Prostate gland (tissue), 2 donors: Measurements from ENCODE around the gene SOX15. TPM values are rescaled to one million over a fixed set of nuclear protein-coding genes. Genes with fewer than 3 reads are reported as not detected.

Experiments
- DNase-seq: peaks from one replicate; pipeline ENCODE4 v3.0.0-alpha.2; 2019; ENCODE audit warnings: low spot score
- H3K27ac ChIP-seq, 2 donors: fragments of 200-600 bp; sonication (generic); 2 replicates each; pipeline ENCODE4 v1.5.1; 2017 to 2019
- H3K27me3 ChIP-seq: fragments of 200-600 bp; sonication (generic); replicated peaks from 2 replicates; pipeline ENCODE4 v1.5.1; 2019; ENCODE audit not compliant: insufficient read depth
- H3K36me3 ChIP-seq, 2 donors: fragments of 200-600 bp; sonication (generic); 1 replicate in 1 of 2; 2 replicates in 1 of 2; pipeline versions ENCODE4 v1.5.1 to v1.8.1; 2017 to 2019
- H3K4me1 ChIP-seq: fragments of 200-600 bp; sonication (generic); replicated peaks from 2 replicates; pipeline ENCODE4 v1.5.1; 2019
- H3K4me3 ChIP-seq, 2 donors: fragments of 200-600 bp; sonication (generic); 2 replicates each; pipeline ENCODE4 v1.5.1; 2017 to 2019
- H3K9me3 ChIP-seq: fragments of 200-600 bp; sonication (generic); 2 replicates; pipeline ENCODE4 v1.5.1; 2017
- POLR2A ChIP-seq: fragments of 450-650 bp; IDR thresholded peaks from one replicate; pipeline ENCODE4 v1.6.1; 2016; ENCODE audit warnings: antibody characterized with exemption, mild to moderate bottlenecking
- POLR2AphosphoS5 ChIP-seq: sonication (generic); formaldehyde crosslinking; IDR thresholded peaks from one replicate; pipeline ENCODE4 v1.6.1; 2017; ENCODE audit warnings: antibody characterized with exemption
- WGBS: methylation state at CpG from one replicate; pipeline ENCODE4 v1.1.5; 2018; 5-methylcytosine and 5-hydroxymethylcytosine counted together
- intact Hi-C: fragments of 100-400 bp; cut with DNase I; formaldehyde crosslinking; loops from one replicate; pipeline ENCODE4 v1.14.2; 2022
- total RNA-seq, 2 donors: library from RNA; depleted of rRNA; stranded (reverse); fragments of >200 nt; gene quantifications; one replicate each; pipeline ENCODE4 v1.1.0, GENCODE V29; 2016
- TF ChIP-seq, protein P1 (sequence below), 4 experiments: fragments of 200-600 bp in 2 of 4; fragments of 450-650 bp in 2 of 4; sonication (generic) in 2 of 4; IDR thresholded peaks; 1 replicate in 3 of 4; 2 replicates in 1 of 4; pipeline ENCODE4 v1.5.1; 2016 to 2019; ENCODE audit warnings: antibody characterized with exemption in 4 of 4, mild to moderate bottlenecking in 2 of 4, moderate library complexity in 2 of 4

The SOX15 gene
- total RNA-seq, 2 donors from 2014 or later: 6.3 to 15.0 TPM

GRCh38 chr17:7631398-7632380 is 41.8 kb upstream of the SOX15 start:
- no peaks in the 10 kb centered on the region for H3K4me1 ChIP-seq
- H3K36me3 ChIP-seq: no peaks in the 10 kb centered on the region
- no peak for TF ChIP-seq POLR2AphosphoS5
- TF ChIP-seq POLR2A: no peak
- TF ChIP-seq, protein P1, sequence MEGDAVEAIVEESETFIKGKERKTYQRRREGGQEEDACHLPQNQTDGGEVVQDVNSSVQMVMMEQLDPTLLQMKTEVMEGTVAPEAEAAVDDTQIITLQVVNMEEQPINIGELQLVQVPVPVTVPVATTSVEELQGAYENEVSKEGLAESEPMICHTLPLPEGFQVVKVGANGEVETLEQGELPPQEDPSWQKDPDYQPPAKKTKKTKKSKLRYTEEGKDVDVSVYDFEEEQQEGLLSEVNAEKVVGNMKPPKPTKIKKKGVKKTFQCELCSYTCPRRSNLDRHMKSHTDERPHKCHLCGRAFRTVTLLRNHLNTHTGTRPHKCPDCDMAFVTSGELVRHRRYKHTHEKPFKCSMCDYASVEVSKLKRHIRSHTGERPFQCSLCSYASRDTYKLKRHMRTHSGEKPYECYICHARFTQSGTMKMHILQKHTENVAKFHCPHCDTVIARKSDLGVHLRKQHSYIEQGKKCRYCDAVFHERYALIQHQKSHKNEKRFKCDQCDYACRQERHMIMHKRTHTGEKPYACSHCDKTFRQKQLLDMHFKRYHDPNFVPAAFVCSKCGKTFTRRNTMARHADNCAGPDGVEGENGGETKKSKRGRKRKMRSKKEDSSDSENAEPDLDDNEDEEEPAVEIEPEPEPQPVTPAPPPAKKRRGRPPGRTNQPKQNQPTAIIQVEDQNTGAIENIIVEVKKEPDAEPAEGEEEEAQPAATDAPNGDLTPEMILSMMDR (IDR thresholded peaks at IDR 0.05): no peak
- H3K9me3 ChIP-seq: no peaks in the 10 kb centered on the region
- no peaks in the 10 kb centered on the region for H3K27me3 ChIP-seq
- no peak for DNase-seq
- H3K4me3 ChIP-seq: no peak overlapping the region
- 84% methylated on average over 11 of the region's 11 CpGs for WGBS
- intact Hi-C loops: no loop called here
- H3K27ac ChIP-seq: no peak overlapping the region

DNA sequence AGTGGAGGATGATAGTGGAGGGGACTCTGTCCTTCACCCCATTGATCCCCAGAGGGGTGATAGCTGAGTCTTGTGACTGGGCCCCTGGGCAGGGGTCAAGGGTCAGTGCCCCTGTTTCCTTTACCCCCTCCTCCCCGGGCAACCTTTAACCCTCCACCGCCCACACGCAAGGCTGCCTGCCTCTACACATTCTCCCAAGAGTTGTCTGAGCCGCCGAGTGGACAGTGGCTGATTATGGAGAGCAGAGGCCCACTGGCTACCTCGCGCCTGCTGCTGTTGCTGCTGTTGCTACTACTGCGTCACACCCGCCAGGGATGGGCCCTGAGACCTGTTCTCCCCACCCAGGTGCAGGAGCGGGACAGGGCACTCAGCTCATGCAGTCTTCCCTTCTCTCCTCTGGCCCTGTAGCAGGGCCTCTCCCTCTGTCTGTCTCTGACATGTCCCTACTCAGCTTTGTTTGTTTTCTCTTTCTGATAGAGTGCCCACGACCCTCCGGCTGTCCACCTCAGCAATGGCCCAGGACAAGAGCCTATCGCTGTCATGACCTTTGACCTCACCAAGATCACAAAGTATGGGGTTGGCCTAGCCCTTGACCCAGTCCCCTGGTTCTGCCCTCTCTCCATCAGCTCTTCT is 40.2 kb upstream of the SOX15 start, which contains the start of gene SHBG:
TSS of gene SHBG (plus strand) at position 197 of the 633 bp plus-strand sequence. CDS start at position 235, 38 bp downstream.
- WGBS: 75% methylated on average over 13 of the region's 13 CpGs
- Histone ChIP-seq H3K27ac (no peak within 1 kb of the TSS), H3K27me3 (no peaks in the 10 kb centered on the region), H3K36me3 (no peaks in the 10 kb centered on the region), H3K4me1 (no peaks in the 10 kb centered on the region), H3K4me3 (no peak within 1 kb of the TSS), H3K9me3 (no peaks in the 10 kb centered on the region)
- intact Hi-C loops: loop anchor here (5.0 kb wide), 1 partner anchor 57 kb away; the partner anchor contains the start of genes TP53 and WRAP53
- TF ChIP-seq POLR2AphosphoS5 (no peak), POLR2A (no peak)
- TF ChIP-seq, protein P1 (IDR thresholded peaks at IDR 0.05): no peak
- DNase-seq: no peak

- intact Hi-C loops: loop anchor here (5.0 kb wide), 1 partner anchor 60 kb away; the partner anchor contains the start of genes TP53 and WRAP53
- WGBS: 1% methylated on average over 54 of the region's 54 CpGs
- Histone ChIP-seq H3K27ac (peak within 1 kb of the TSS; percentile 97 to 98), H3K4me3 (peak within 1 kb of the TSS; percentile 87 to 94), H3K9me3 (no peaks in the 10 kb centered on the region), H3K4me1 (no peaks in the 10 kb centered on the region), H3K36me3 (no peaks in the 10 kb centered on the region), H3K27me3 (no peaks in the 10 kb centered on the region)
- peak; percentile 94 for DNase-seq
- TF ChIP-seq, protein P1 (IDR thresholded peaks at IDR 0.05): no peak
- TF ChIP-seq POLR2A (peak; percentile 88), POLR2AphosphoS5 (peak; percentile 82)
These were observed 37.6 kb upstream of the SOX15 start, which contains the start of gene SAT2 for GRCh38 chr17:7627250-7628121. Gene SAT2, minus strand, starts transcription at chr17:7627821. Its CDS starts 186 bp downstream, at chr17:7627635.

DNA sequence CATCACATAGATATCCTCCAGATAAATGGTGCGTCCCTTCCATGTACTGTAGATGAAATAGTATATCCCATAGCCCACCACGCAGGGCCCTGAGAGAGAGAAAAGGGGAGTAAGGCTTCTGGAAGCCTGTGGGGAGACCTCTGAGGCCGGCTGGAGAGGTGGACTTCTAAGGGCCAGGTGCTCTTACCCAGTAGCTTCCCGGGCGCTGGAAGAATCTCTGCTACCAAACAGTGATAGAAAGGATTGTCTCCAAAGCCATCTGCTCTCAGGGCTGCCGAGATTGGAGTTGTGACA is 37.0 kb upstream of the SOX15 start:
- Histone ChIP-seq H3K4me3 (peak overlapping the region; percentile 87 to 94), H3K36me3 (no peaks in the 10 kb centered on the region), H3K4me1 (no peaks in the 10 kb centered on the region), H3K27ac (peak overlapping the region; percentile 97 to 98), H3K9me3 (no peaks in the 10 kb centered on the region), H3K27me3 (no peaks in the 10 kb centered on the region)
- no peak for DNase-seq
- 6% methylated on average over 6 of the region's 6 CpGs for WGBS
- intact Hi-C loops: loop anchor here (5.0 kb wide), 1 partner anchor 60 kb away; the partner anchor contains the start of genes TP53 and WRAP53
- TF ChIP-seq, protein P1 (IDR thresholded peaks at IDR 0.05): no peak
- TF ChIP-seq POLR2A (no peak), POLR2AphosphoS5 (no peak)
